Endothelial cell of umbilical vein (primary cell): ENCODE data around the gene KCP. TPM values are rescaled to one million over a fixed set of nuclear protein-coding genes. Genes with fewer than 3 reads are reported as not detected.

Experiments
- BruUV-seq: library from RNA; stranded (reverse); fragments of 400-500 nt; replicated peaks from 2 replicates; lab custom pipeline; 2021; lab: Mats Ljungman, UMichigan
- CTCF ChIA-PET: fragments of 300-600, 350-600 bp; sonication (Branson Sonifier 250); formaldehyde crosslinking; loops from one replicate; lab custom pipeline; 2021; ENCODE audit warnings: antibody characterized with exemption, inconsistent platforms; lab: Charles Lee
- POLR2A ChIA-PET: fragments of 300-600, 350-600 bp; sonication (Branson Sonifier 250); formaldehyde crosslinking; loops from one replicate; lab custom pipeline; 2021; ENCODE audit warnings: antibody characterized with exemption, inconsistent platforms; lab: Charles Lee
- DNase-seq: peaks from one replicate; pipeline ENCODE4 v3.0.0-alpha.2; 2011; ENCODE audit warnings: low read depth, low spot score
- FAIRE-seq: peaks from 2 replicates; lab custom pipeline; 2011; peaks lifted over from hg19 to GRCh38; lab: Jason Lieb, UNC
- H2AFZ ChIP-seq: 2 replicates; pipeline ENCODE4 v1.6.0; 2012; ENCODE audit warnings: low read depth, low read length, control low read depth, inconsistent platforms
- H3K27ac ChIP-seq: 2 replicates; pipeline ENCODE4 v1.5.1; 2011; ENCODE audit warnings: low read depth, mild to moderate bottlenecking, control low read depth, low read length, moderate library complexity; ENCODE audit not compliant: insufficient read depth
- H3K27me3 ChIP-seq, 2 experiments: 2 replicates each; pipeline versions ENCODE4 v1.6.0 to v1.6.1; 2011; ENCODE audit warnings: low read length in 2 of 2, mixed read lengths in 1 of 2; ENCODE audit not compliant: control insufficient read depth in 2 of 2, insufficient read depth in 2 of 2
- H3K36me3 ChIP-seq, 2 experiments: 2 replicates in 1 of 2; 3 replicates in 1 of 2; pipeline ENCODE4 v1.5.1; 2011; ENCODE audit warnings: low read length in 2 of 2, mild to moderate bottlenecking in 1 of 2, moderate library complexity in 1 of 2; ENCODE audit not compliant: control insufficient read depth in 2 of 2, insufficient read depth in 2 of 2; ENCODE audit errors: extremely low read depth in 1 of 2
- H3K4me1 ChIP-seq: 3 replicates; pipeline ENCODE4 v1.5.1; 2011; ENCODE audit warnings: mild to moderate bottlenecking, low read length; ENCODE audit not compliant: control insufficient read depth, insufficient read depth; ENCODE audit errors: extremely low read depth
- H3K4me2 ChIP-seq: 2 replicates; pipeline ENCODE4 v1.6.1; 2011; ENCODE audit warnings: low read length, control low read depth, mixed read lengths; ENCODE audit not compliant: insufficient read depth
- H3K4me3 ChIP-seq, 3 experiments: fragments of 200-600 bp in 1 of 3; sonication (generic), shearing (Covaris generic) in 1 of 3; replicated peaks in 1 of 3; 2 replicates each; pipeline ENCODE4 v1.5.1; 2011 to 2016; ENCODE audit warnings: control low read depth in 3 of 3, low read length in 3 of 3, mild to moderate bottlenecking in 2 of 3, inconsistent platforms in 1 of 3, low read depth in 1 of 3, moderate library complexity in 1 of 3; ENCODE audit not compliant: insufficient read depth in 1 of 3
- H3K79me2 ChIP-seq: 2 replicates; pipeline ENCODE4 v1.6.0; 2012; ENCODE audit warnings: low read length, inconsistent platforms; ENCODE audit not compliant: control insufficient read depth, insufficient read depth
- H3K9ac ChIP-seq: replicated peaks from 2 replicates; pipeline ENCODE3; 2011; ENCODE audit warnings: low read length, control low read depth; ENCODE audit not compliant: insufficient read depth; ENCODE audit errors: extremely low read depth
- H3K9me1 ChIP-seq: replicated peaks from 3 replicates; pipeline ENCODE4 v1.6.0; 2011; ENCODE audit warnings: mild to moderate bottlenecking, low read length; ENCODE audit not compliant: control insufficient read depth, insufficient read depth; ENCODE audit errors: extremely low read depth
- H3K9me3 ChIP-seq: replicated peaks from 2 replicates; pipeline ENCODE4 v1.5.1; 2012; ENCODE audit warnings: low read length, inconsistent platforms; ENCODE audit not compliant: control insufficient read depth, insufficient read depth
- H4K20me1 ChIP-seq: replicated peaks from 2 replicates; pipeline ENCODE3; 2011; ENCODE audit warnings: mild to moderate bottlenecking, low read length; ENCODE audit not compliant: control insufficient read depth, insufficient read depth; ENCODE audit errors: extremely low read depth
- POLR2A ChIP-seq: IDR thresholded peaks from 2 replicates; pipeline ENCODE4 v1.6.1; 2012; ENCODE audit warnings: low read depth, mild to moderate bottlenecking, control low read depth, low read length
- dilution Hi-C: fragments of 300-500 bp; cut with MboI; formaldehyde crosslinking; loops from one replicate; pipeline ENCODE4 v1.15.0; 2019; ENCODE audit warnings: low sequenced_read_pairs; ENCODE audit not compliant: extremely low pct_ligation_motif_present
- intact Hi-C: fragments of 100-400 bp; cut with micrococcal nuclease; formaldehyde crosslinking; loops from one replicate; pipeline ENCODE4 v1.10.0; 2022
- polyA plus RNA-seq, 4 experiments: library from polyadenylated mRNA; depleted of rRNA in 3 of 4; stranded (reverse) in 3 of 4; unstranded in 1 of 4; fragments of >200 nt; gene quantifications; 2 replicates each; pipeline versions ENCODE4 v1.2.1 to v1.2.3, GENCODE V29; 2011 to 2012; ENCODE audit warnings: missing spikeins in 1 of 4
- total RNA-seq: library from RNA; stranded (reverse); gene quantifications from 2 replicates; pipeline ENCODE4 v1.2.3, GENCODE V29; 2021
- TF ChIP-seq, protein P1 (sequence below), 2 donors: IDR thresholded peaks; 1 replicate in 1 of 2; 2 replicates in 1 of 2; pipeline ENCODE4 v1.5.1; 2011; ENCODE audit warnings: low read length in 2 of 2, mild to moderate bottlenecking in 2 of 2, moderate library complexity in 2 of 2, control low read depth in 1 of 2, inconsistent platforms in 1 of 2, low read depth in 1 of 2; ENCODE audit not compliant: insufficient read depth in 1 of 2; ENCODE audit errors: extremely low read depth in 1 of 2

KCP gene
- total and polyA plus RNA-seq, 2 donors (not counting 3 experiments of a cell fraction or from before 2014, with no cell fraction given), result not detected

GRCh38 chr7:128863433-128863989 is 47.0 kb downstream of the KCP start:
- POLR2A ChIA-PET, result interaction anchor here (0.6 kb wide), 1 partner anchor 12 kb away, joined by 4 read pairs; no protein-coding TSS in a partner anchor
- H3K9me3 ChIP-seq, result no peaks in the 10 kb centered on the region
- CTCF ChIA-PET, result interaction anchor here (0.9 to 3.5 kb wide), 11 partner anchors 10 to 228 kb away, joined by 3 to 42 read pairs (median 5); partner anchors contain the start of gene CALU
- H3K79me2 ChIP-seq, result peaks cover 10% of the 10 kb centered on the region
- H3K9me1 ChIP-seq, result no peaks in the 10 kb centered on the region
- H2AFZ ChIP-seq, result peak overlapping the region; percentile 76
- peak overlapping the region; percentile 48 to 67 (median 62) for H3K4me3 ChIP-seq
- TF ChIP-seq, protein P1, sequence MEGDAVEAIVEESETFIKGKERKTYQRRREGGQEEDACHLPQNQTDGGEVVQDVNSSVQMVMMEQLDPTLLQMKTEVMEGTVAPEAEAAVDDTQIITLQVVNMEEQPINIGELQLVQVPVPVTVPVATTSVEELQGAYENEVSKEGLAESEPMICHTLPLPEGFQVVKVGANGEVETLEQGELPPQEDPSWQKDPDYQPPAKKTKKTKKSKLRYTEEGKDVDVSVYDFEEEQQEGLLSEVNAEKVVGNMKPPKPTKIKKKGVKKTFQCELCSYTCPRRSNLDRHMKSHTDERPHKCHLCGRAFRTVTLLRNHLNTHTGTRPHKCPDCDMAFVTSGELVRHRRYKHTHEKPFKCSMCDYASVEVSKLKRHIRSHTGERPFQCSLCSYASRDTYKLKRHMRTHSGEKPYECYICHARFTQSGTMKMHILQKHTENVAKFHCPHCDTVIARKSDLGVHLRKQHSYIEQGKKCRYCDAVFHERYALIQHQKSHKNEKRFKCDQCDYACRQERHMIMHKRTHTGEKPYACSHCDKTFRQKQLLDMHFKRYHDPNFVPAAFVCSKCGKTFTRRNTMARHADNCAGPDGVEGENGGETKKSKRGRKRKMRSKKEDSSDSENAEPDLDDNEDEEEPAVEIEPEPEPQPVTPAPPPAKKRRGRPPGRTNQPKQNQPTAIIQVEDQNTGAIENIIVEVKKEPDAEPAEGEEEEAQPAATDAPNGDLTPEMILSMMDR (IDR thresholded peaks at IDR 0.05; ENCODE audit: extremely low read depth in 1 of 2, insufficient read depth in 1 of 2, low read depth in 1 of 2, low read length in 2 of 2), result peak; percentile 65 to 67
- TF ChIP-seq POLR2A, result no peak
- BruUV-seq, result no TSS peak
- H4K20me1 ChIP-seq, result no peaks in the 10 kb centered on the region
- H3K4me2 ChIP-seq, result peak overlapping the region; percentile 75
- H3K27me3 ChIP-seq, result no peaks in the 10 kb centered on the region
- H3K36me3 ChIP-seq, result peaks cover 0 to 14% of the 10 kb centered on the region in 2 experiments
- intact Hi-C loops (loop anchor here (1.0 kb wide), 2 partner anchors 17 to 72 kb away; partner anchors contain the start of gene CCDC136), dilution Hi-C loops (no loop called here)
- H3K4me1 ChIP-seq, result peaks cover 9% of the 10 kb centered on the region
- FAIRE-seq (peak; percentile 76), DNase-seq (peak; percentile 67)
- H3K27ac ChIP-seq, result peak overlapping the region; percentile 57
- peak overlapping the region; percentile 65 for H3K9ac ChIP-seq
